ENCODE results near the gene TMEM179.

Gene TMEM179

DNA sequence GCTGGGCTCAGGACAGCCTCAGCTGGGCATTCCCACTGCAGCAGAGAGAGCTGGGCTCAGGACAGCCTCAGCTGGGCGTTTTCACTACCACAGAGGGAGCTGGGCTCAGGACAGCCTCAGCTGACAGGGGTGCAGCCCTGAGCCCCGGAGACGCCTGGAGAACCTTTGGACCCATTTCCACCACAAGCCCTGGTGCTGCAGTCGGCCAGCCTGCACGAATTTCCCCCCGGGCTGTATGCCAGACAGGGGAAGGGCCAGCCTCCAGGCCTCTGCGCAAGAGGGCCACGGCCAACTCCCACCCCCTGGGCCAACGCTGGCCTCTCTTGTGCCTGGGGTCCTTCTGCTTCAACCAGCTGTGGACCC is 27.6 kb downstream of the TMEM179 start:
- Histone ChIP-seq H3F3A (ENCODE audit: insufficient read depth) (no peaks in the 10 kb centered on the region), H3K36me3 (ENCODE audit: low read length) (no peaks in the 10 kb centered on the region), H3K9ac (ENCODE audit: low read length) (no peak overlapping the region), H3K9me2 (replicated peaks; ENCODE audit: insufficient read depth, low read length) (no peaks in the 10 kb centered on the region), H2AFZ (ENCODE audit: low read depth, low read length, severe bottlenecking) (no peak overlapping the region), H3K27me3 (ENCODE audit: low read length) (no peaks in the 10 kb centered on the region), H4K20me1 (ENCODE audit: low read depth, low read length) (no peaks in the 10 kb centered on the region), H3K79me2 (ENCODE audit: insufficient read depth, low read length) (no peaks in the 10 kb centered on the region), H3K4me3 (ENCODE audit: insufficient read depth, low read length, poor library complexity, severe bottlenecking) (no peak overlapping the region), H3K4me2 (ENCODE audit: low read depth, low read length, poor library complexity, severe bottlenecking) (no peak overlapping the region), H3K27ac (ENCODE audit: low read depth, low read length) (no peak overlapping the region), H3K9me3 (ENCODE audit: insufficient read depth, low read length) (no peaks in the 10 kb centered on the region)
- TF ChIP-seq, protein P1, sequence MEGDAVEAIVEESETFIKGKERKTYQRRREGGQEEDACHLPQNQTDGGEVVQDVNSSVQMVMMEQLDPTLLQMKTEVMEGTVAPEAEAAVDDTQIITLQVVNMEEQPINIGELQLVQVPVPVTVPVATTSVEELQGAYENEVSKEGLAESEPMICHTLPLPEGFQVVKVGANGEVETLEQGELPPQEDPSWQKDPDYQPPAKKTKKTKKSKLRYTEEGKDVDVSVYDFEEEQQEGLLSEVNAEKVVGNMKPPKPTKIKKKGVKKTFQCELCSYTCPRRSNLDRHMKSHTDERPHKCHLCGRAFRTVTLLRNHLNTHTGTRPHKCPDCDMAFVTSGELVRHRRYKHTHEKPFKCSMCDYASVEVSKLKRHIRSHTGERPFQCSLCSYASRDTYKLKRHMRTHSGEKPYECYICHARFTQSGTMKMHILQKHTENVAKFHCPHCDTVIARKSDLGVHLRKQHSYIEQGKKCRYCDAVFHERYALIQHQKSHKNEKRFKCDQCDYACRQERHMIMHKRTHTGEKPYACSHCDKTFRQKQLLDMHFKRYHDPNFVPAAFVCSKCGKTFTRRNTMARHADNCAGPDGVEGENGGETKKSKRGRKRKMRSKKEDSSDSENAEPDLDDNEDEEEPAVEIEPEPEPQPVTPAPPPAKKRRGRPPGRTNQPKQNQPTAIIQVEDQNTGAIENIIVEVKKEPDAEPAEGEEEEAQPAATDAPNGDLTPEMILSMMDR (IDR thresholded peaks at IDR 0.05; ENCODE audit: insufficient read depth, low read length, poor library complexity, severe bottlenecking): no peak
- no peak for TF ChIP-seq EZH2phosphoT487 (conservative IDR thresholded peaks at IDR 0.05; ENCODE audit: low read length)

DNA sequence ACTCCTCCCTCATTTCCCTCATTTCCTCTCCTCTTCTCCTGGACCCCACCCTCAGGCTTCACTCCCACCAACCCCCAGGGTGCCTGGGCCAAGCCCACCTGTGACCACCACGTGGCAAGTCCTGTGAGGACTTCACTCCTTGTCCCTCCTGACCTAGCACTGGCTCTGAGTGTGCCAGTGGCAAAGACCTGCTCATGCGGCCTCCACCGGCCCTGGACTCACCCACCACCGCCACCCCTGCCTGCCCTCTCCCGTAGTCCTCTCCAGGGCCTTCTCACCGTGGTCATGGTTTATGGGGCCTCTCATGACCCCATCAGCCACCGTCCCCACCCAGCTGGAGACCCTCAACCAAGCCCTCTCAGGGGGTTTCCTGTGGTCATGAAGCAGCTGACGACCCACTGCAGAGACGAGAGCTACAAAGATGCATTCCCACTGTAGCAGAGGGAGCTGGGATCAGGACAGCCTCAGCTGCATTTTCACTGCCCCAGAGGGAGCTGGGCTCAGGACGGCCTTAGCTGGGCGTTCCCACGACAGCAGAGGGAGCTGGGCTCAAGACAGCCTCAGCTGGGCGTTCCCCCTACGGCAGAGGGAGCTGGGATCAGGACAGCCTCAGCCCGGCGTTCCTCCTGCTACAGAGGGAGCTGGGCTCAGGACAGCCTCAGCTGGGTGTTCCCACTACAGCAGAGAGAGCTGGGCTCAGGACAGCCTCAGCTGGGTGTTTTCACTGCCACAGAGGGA is 28.2 kb downstream of the TMEM179 start:
- H3K36me3 ChIP-seq (ENCODE audit: low read length): no peaks in the 10 kb centered on the region
- no peaks in the 10 kb centered on the region for H3K9me3 ChIP-seq (ENCODE audit: insufficient read depth, low read length)
- no peaks in the 10 kb centered on the region for H4K20me1 ChIP-seq (ENCODE audit: low read depth, low read length)
- no peak overlapping the region for H3K9ac ChIP-seq (ENCODE audit: low read length)
- no peaks in the 10 kb centered on the region for H3K9me2 ChIP-seq (replicated peaks; ENCODE audit: insufficient read depth, low read length)
- no peaks in the 10 kb centered on the region for H3K27me3 ChIP-seq (ENCODE audit: low read length)
- TF ChIP-seq EZH2phosphoT487 (conservative IDR thresholded peaks at IDR 0.05; ENCODE audit: low read length): no peak
- TF ChIP-seq, protein P1 (IDR thresholded peaks at IDR 0.05; ENCODE audit: insufficient read depth, low read length, poor library complexity, severe bottlenecking): no peak
- no peaks in the 10 kb centered on the region for H3F3A ChIP-seq (ENCODE audit: insufficient read depth)
- no peak overlapping the region for H3K4me3 ChIP-seq (ENCODE audit: insufficient read depth, low read length, poor library complexity, severe bottlenecking)
- H3K79me2 ChIP-seq (ENCODE audit: insufficient read depth, low read length): no peaks in the 10 kb centered on the region
- H3K27ac ChIP-seq (ENCODE audit: low read depth, low read length): no peak overlapping the region
- no peak overlapping the region for H3K4me2 ChIP-seq (ENCODE audit: low read depth, low read length, poor library complexity, severe bottlenecking)
- no peak overlapping the region for H2AFZ ChIP-seq (ENCODE audit: low read depth, low read length, severe bottlenecking)

DNA sequence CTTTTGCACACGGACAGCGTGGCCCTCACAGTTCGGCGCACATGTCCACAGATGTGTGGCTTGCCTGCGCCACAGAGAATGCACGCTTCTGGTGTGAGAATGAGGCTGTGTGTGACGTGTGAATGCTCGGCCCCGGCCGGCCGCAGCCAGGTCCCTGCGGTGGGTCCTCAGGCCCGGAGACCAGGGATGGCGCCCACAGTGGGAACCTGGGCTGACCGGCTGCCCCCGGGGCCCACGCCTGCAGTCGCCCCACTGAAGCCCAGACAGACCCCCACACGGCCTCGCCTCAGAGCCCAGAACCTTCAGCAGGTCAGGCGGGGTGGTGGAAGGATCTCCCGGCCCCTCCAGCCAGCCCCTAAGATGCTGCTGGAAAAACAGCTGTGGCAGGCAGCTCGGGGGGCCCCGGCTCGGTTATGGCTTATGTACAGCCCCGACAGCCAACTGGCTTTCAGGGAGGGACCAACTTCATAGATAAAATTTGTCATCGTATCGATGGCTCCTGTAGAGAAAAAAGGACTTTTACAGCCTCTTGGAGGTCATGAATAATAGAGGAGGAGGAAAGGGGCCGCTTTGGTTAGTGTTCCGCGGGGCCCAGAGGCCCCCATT is 29.5 kb downstream of the TMEM179 start:
- H3F3A ChIP-seq (ENCODE audit: insufficient read depth): no peaks in the 10 kb centered on the region
- no peak overlapping the region for H3K4me3 ChIP-seq (ENCODE audit: insufficient read depth, low read length, poor library complexity, severe bottlenecking)
- H3K9me3 ChIP-seq (ENCODE audit: insufficient read depth, low read length): no peaks in the 10 kb centered on the region
- H3K36me3 ChIP-seq (ENCODE audit: low read length): no peaks in the 10 kb centered on the region
- no peaks in the 10 kb centered on the region for H3K9me2 ChIP-seq (replicated peaks; ENCODE audit: insufficient read depth, low read length)
- H3K79me2 ChIP-seq (ENCODE audit: insufficient read depth, low read length): no peaks in the 10 kb centered on the region
- H3K27me3 ChIP-seq (ENCODE audit: low read length): no peaks in the 10 kb centered on the region
- H3K9ac ChIP-seq (ENCODE audit: low read length): no peak overlapping the region
- H3K27ac ChIP-seq (ENCODE audit: low read depth, low read length): no peak overlapping the region
- no peak overlapping the region for H2AFZ ChIP-seq (ENCODE audit: low read depth, low read length, severe bottlenecking)
- no peak for TF ChIP-seq EZH2phosphoT487 (conservative IDR thresholded peaks at IDR 0.05; ENCODE audit: low read length)
- TF ChIP-seq, protein P1 (IDR thresholded peaks at IDR 0.05; ENCODE audit: insufficient read depth, low read length, poor library complexity, severe bottlenecking): no peak
- H4K20me1 ChIP-seq (ENCODE audit: low read depth, low read length): no peaks in the 10 kb centered on the region
- no peak overlapping the region for H3K4me2 ChIP-seq (ENCODE audit: low read depth, low read length, poor library complexity, severe bottlenecking)

All from SU-DHL-6 (cell line).